Nephron (organoid): ENCODE measurements around the gene PRRC2B.
"Not testable (repeated sequence)": the region's sequence is repeated elsewhere in the genome, so short reads cannot be mapped to it uniquely, and the experiment has no call there.

Experiments used
- H3K27ac Mint-ChIP-seq, 3 experiments: 2 replicates each; pipeline ENCODE4 v1.8.0; 2020; ENCODE audit warnings: mixed read lengths in 3 of 3, mild to moderate bottlenecking in 2 of 3, moderate library complexity in 1 of 3
- H3K27me3 Mint-ChIP-seq: 2 replicates; pipeline ENCODE4 v1.8.0; 2021; ENCODE audit warnings: low read depth, mild to moderate bottlenecking, moderate library complexity, mixed read lengths
- H3K36me3 Mint-ChIP-seq: 2 replicates; pipeline ENCODE4 v1.8.0; 2020; ENCODE audit warnings: low read depth, mixed read lengths
- H3K4me1 Mint-ChIP-seq: 2 replicates; pipeline ENCODE4 v1.8.0; 2020; ENCODE audit warnings: mixed read lengths
- H3K4me3 Mint-ChIP-seq, 3 experiments: 2 replicates each; pipeline ENCODE4 v1.8.0; 2020; ENCODE audit warnings: mild to moderate bottlenecking in 3 of 3, mixed read lengths in 3 of 3, moderate library complexity in 2 of 3
- H3K9me3 Mint-ChIP-seq: 2 replicates; pipeline ENCODE4 v1.8.0; 2020; ENCODE audit warnings: mixed read lengths
- CTCF ChIP-seq, 3 experiments: fragments of 200-600 bp; sonication (generic); IDR thresholded peaks; one replicate each; pipeline ENCODE4 v1.5.0; 2021; ENCODE audit warnings: antibody characterized with exemption in 3 of 3; ENCODE audit not compliant: unreplicated experiment in 3 of 3

Gene PRRC2B

GRCh38 chr9:131511880-131512279, 118.0 kb downstream of the PRRC2B start:
- Mint-ChIP-seq H3K27me3 (no peaks in the 10 kb centered on the region), H3K4me1 (no peaks in the 10 kb centered on the region), H3K36me3 (peaks cover 37% of the 10 kb centered on the region), H3K4me3 (no peak overlapping the region), H3K27ac (no peak overlapping the region), H3K9me3 (no peaks in the 10 kb centered on the region)
- no peak for TF ChIP-seq CTCF (IDR thresholded peaks at IDR 0.05; ENCODE audit: unreplicated experiment in 3 of 3)

GRCh38 chr9:131513177-131513576, 119.3 kb downstream of the PRRC2B start:
- no peaks in the 10 kb centered on the region for H3K27me3 Mint-ChIP-seq
- H3K36me3 Mint-ChIP-seq, result peaks cover 41% of the 10 kb centered on the region
- no peak for TF ChIP-seq CTCF (IDR thresholded peaks at IDR 0.05; ENCODE audit: unreplicated experiment in 3 of 3)
- no peak overlapping the region for H3K27ac Mint-ChIP-seq
- no peaks in the 10 kb centered on the region for H3K4me1 Mint-ChIP-seq
- no peaks in the 10 kb centered on the region for H3K9me3 Mint-ChIP-seq
- H3K4me3 Mint-ChIP-seq, result no peak overlapping the region

GRCh38 chr9:131515559-131516031, 121.7 kb downstream of the PRRC2B start:
- not testable (repeated sequence) for H3K27ac Mint-ChIP-seq, H3K27me3 Mint-ChIP-seq, H3K4me3 Mint-ChIP-seq, H3K9me3 Mint-ChIP-seq, H3K4me1 Mint-ChIP-seq
- peaks cover 47% of the 10 kb centered on the region for H3K36me3 Mint-ChIP-seq

- Mint-ChIP-seq H3K36me3 (peaks cover 44% of the 10 kb centered on the region), H3K4me1 (no peaks in the 10 kb centered on the region), H3K27ac (no peak overlapping the region), H3K27me3 (no peaks in the 10 kb centered on the region), H3K9me3 (no peaks in the 10 kb centered on the region), H3K4me3 (no peak overlapping the region)
- no peak for TF ChIP-seq CTCF (IDR thresholded peaks at IDR 0.05; ENCODE audit: unreplicated experiment in 3 of 3)
Measured at GRCh38 chr9:131516100-131516499, 122.2 kb downstream of the PRRC2B start.

GRCh38 chr9:131516930-131517329, 123.0 kb downstream of the PRRC2B start:
- H3K27ac Mint-ChIP-seq, result no peak overlapping the region

GRCh38 chr9:131517761-131518190, 123.9 kb downstream of the PRRC2B start:
- H3K4me1 Mint-ChIP-seq, result no peaks in the 10 kb centered on the region
- peaks cover 44% of the 10 kb centered on the region for H3K36me3 Mint-ChIP-seq
- TF ChIP-seq CTCF (IDR thresholded peaks at IDR 0.05; ENCODE audit: unreplicated experiment in 3 of 3), result no peak

More at GRCh38 chr9:131516930-131517329, 123.0 kb downstream of the PRRC2B start:
- Mint-ChIP-seq H3K36me3 (peaks cover 43% of the 10 kb centered on the region), H3K4me3 (no peak overlapping the region), H3K27me3 (no peaks in the 10 kb centered on the region), H3K9me3 (no peaks in the 10 kb centered on the region), H3K4me1 (no peaks in the 10 kb centered on the region)
- TF ChIP-seq CTCF (IDR thresholded peaks at IDR 0.05; ENCODE audit: unreplicated experiment in 3 of 3), result no peak

More at GRCh38 chr9:131517761-131518190, 123.9 kb downstream of the PRRC2B start:
- Mint-ChIP-seq H3K9me3 (no peaks in the 10 kb centered on the region), H3K4me3 (no peak overlapping the region), H3K27ac (no peak overlapping the region), H3K27me3 (no peaks in the 10 kb centered on the region)
